ENCODE measurements around the gene ZDHHC12. TPM values are rescaled to one million over a fixed set of nuclear protein-coding genes. Genes with fewer than 3 reads are reported as not detected.

Gene ZDHHC12
- total and polyA plus RNA-seq, 2 of the 13 experiments (the other 11 are each of a cell fraction or from before 2014, with no cell fraction given), result 25.4 to 28.0 TPM

DNA sequence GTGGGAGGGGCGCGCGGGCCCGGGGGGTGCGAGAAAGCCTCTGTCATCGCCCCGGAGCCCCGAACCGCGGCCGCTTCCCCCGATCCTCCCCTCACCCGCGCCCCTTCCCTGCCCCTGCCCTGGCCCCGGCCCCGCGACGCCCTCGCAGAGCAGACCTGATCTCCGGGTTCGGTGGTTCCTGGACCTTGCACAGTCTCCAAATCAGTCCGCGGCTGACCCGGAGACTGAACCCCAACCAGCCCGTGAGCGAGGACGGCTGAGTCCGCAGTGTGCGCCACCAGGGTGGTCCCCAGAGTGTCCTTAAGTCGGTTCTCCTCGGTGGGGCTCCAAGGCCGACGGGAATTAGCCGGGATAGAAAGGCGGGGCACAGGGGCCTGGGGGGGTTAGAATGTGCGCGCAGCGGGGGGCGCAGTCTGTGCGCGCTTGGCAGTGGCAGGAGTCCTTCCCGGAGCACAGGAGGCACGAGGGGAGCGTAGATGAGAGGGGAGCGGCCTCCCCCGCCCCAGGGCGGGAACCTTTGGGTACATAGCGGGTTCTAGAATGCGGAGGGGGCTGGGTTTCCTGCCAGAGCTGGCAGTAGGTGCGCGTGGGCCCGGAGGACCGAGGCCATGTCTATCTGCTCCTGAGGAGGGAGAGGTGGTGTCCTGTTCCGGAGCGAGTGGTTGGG lies 20.8 kb downstream of the ZDHHC12 start:
- H3K4me2 ChIP-seq (ENCODE audit: low read depth, low read length), result peak overlapping the region; percentile 92
- in situ Hi-C loops (cut with HindIII; ENCODE audit: extremely low pct_ligation_motif_present, low pct_unique_long_range_greater_than_20kb) (no loop called here), intact Hi-C loops (cut with micrococcal nuclease; ENCODE audit: unreplicated experiment) (loop anchor here (5.0 kb wide), 1 partner anchor 66 kb away; no protein-coding TSS in a partner anchor)
- POLR2A ChIA-PET, result interaction anchor here (1.0 kb wide), 1 partner anchor 19 kb away, joined by 4 read pairs; no protein-coding TSS in a partner anchor
- ATAC-seq, result peak; percentile 46
- no peak overlapping the region for H2AFZ ChIP-seq (ENCODE audit: low read length)
- H3K4me3 ChIP-seq (replicated peaks in 1 of 3; ENCODE audit: insufficient read depth in 1 of 3, low read depth in 2 of 3, low read length in 3 of 3), result peak overlapping the region; percentile 89 to 97 (median 92)
- peaks cover 9% of the 10 kb centered on the region for H3K4me1 ChIP-seq (ENCODE audit: insufficient read depth, low read length)
- no peak for FAIRE-seq
- peak overlapping the region; percentile 85 for H3K27ac ChIP-seq (ENCODE audit: extremely low read length, insufficient read depth, low read length)
- no TSS peak for BruUV-seq (replicated peaks)
- 14% methylated on average over 8 of the region's 55 CpGs for WGBS (ENCODE audit: low lambda C conversion rate)
- peaks cover 8% of the 10 kb centered on the region for H3K79me2 ChIP-seq (ENCODE audit: insufficient read depth, low read length)
- peaks cover 4 to 12% of the 10 kb centered on the region in 2 experiments; a peak in 4 of 5 replicates for H3K36me3 ChIP-seq (replicated peaks in 1 of 2; ENCODE audit: control insufficient read depth in 1 of 2, insufficient read depth in 2 of 2, low read length in 2 of 2)
- peak overlapping the region; percentile 78 for H3K9ac ChIP-seq (ENCODE audit: insufficient read depth, low read depth, low read length)
- no peak for DNase-seq (ENCODE audit: low spot score)
- H3K9me3 ChIP-seq (ENCODE audit: low read length), result no peaks in the 10 kb centered on the region
- H4K20me1 ChIP-seq (ENCODE audit: insufficient read depth, low read length), result no peaks in the 10 kb centered on the region
- H3K27me3 ChIP-seq (ENCODE audit: control insufficient read depth in 1 of 2, insufficient read depth in 2 of 2, low read length in 2 of 2), result no peaks in the 10 kb centered on the region
- CTCF ChIA-PET (ENCODE audit: low intra/inter-chr PET ratio, low total read pairs), result interaction anchor here (0.7 to 2.6 kb wide), 4 partner anchors 30 to 115 kb away, joined by 3 to 17 read pairs (median 8); partner anchors contain the start of gene ENDOG
- no peak for TF ChIP-seq HNRNPLL (IDR thresholded peaks at IDR 0.05; ENCODE audit: low read depth, low read length, poor library complexity, severe bottlenecking)
- TF ChIP-seq, protein P1, sequence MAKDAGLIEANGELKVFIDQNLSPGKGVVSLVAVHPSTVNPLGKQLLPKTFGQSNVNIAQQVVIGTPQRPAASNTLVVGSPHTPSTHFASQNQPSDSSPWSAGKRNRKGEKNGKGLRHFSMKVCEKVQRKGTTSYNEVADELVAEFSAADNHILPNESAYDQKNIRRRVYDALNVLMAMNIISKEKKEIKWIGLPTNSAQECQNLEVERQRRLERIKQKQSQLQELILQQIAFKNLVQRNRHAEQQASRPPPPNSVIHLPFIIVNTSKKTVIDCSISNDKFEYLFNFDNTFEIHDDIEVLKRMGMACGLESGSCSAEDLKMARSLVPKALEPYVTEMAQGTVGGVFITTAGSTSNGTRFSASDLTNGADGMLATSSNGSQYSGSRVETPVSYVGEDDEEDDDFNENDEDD (CRISPR knock-in tag; IDR thresholded peaks at IDR 0.05; ENCODE audit: borderline replicate concordance), result peak; percentile 73; the same call in 1 of the 2 replicates
- no peak for TF ChIP-seq SMAD9 (CRISPR knock-in tag; IDR thresholded peaks at IDR 0.05)
- TF ChIP-seq, protein P2, sequence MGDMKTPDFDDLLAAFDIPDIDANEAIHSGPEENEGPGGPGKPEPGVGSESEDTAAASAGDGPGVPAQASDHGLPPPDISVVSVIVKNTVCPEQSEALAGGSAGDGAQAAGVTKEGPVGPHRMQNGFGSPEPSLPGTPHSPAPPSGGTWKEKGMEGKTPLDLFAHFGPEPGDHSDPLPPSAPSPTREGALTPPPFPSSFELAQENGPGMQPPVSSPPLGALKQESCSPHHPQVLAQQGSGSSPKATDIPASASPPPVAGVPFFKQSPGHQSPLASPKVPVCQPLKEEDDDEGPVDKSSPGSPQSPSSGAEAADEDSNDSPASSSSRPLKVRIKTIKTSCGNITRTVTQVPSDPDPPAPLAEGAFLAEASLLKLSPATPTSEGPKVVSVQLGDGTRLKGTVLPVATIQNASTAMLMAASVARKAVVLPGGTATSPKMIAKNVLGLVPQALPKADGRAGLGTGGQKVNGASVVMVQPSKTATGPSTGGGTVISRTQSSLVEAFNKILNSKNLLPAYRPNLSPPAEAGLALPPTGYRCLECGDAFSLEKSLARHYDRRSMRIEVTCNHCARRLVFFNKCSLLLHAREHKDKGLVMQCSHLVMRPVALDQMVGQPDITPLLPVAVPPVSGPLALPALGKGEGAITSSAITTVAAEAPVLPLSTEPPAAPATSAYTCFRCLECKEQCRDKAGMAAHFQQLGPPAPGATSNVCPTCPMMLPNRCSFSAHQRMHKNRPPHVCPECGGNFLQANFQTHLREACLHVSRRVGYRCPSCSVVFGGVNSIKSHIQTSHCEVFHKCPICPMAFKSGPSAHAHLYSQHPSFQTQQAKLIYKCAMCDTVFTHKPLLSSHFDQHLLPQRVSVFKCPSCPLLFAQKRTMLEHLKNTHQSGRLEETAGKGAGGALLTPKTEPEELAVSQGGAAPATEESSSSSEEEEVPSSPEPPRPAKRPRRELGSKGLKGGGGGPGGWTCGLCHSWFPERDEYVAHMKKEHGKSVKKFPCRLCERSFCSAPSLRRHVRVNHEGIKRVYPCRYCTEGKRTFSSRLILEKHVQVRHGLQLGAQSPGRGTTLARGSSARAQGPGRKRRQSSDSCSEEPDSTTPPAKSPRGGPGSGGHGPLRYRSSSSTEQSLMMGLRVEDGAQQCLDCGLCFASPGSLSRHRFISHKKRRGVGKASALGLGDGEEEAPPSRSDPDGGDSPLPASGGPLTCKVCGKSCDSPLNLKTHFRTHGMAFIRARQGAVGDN (CRISPR knock-in tag; IDR thresholded peaks at IDR 0.05), result peak; percentile 71
- TF ChIP-seq, protein P3, sequence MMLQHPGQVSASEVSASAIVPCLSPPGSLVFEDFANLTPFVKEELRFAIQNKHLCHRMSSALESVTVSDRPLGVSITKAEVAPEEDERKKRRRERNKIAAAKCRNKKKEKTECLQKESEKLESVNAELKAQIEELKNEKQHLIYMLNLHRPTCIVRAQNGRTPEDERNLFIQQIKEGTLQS (CRISPR knock-in tag; IDR thresholded peaks at IDR 0.05), result no peak
- 0 out of 2 replicates have a peak, but pooled peaks have one; percentile 30 for TF ChIP-seq NFATC3 (CRISPR knock-in tag; IDR thresholded peaks at IDR 0.05)
- TF ChIP-seq MAF1 (CRISPR knock-in tag; IDR thresholded peaks at IDR 0.05; ENCODE audit: borderline replicate concordance), result no peak
- TF ChIP-seq ZBTB42 (CRISPR knock-in tag; IDR thresholded peaks at IDR 0.05), result 0 out of 2 replicates have a peak, but pooled peaks have one; percentile 7
- TF ChIP-seq, protein P4, sequence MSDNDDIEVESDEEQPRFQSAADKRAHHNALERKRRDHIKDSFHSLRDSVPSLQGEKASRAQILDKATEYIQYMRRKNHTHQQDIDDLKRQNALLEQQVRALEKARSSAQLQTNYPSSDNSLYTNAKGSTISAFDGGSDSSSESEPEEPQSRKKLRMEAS (IDR thresholded peaks at IDR 0.05), result peak; percentile 43; the same call in 1 of the 2 replicates
- TF ChIP-seq ZMAT3 (CRISPR knock-in tag; conservative IDR thresholded peaks at IDR 0.05), result peak; percentile 4; the same call in 1 of the 2 replicates
- TF ChIP-seq AHR (CRISPR knock-in tag; IDR thresholded peaks at IDR 0.05), result peak; percentile 18; the same call in 1 of the 2 replicates
- TF ChIP-seq ZNF772 (CRISPR knock-in tag; IDR thresholded peaks at IDR 0.05), result peak; percentile 61; the same call in 1 of the 2 replicates
- no peak for TF ChIP-seq MEF2D (CRISPR knock-in tag; IDR thresholded peaks at IDR 0.05)

Data from HepG2 (cell line).